SH-SY5Y (cell line): ENCODE results near the gene CHST11.

Source experiments
- GATA2 ChIP-seq: IDR thresholded peaks from 2 replicates; pipeline ENCODE4 v1.6.1; 2011; ENCODE audit warnings: mild to moderate bottlenecking, low read depth, low read length
- GATA3 ChIP-seq: IDR thresholded peaks from 2 replicates; pipeline ENCODE4 v1.6.1; 2011; ENCODE audit warnings: low read depth, mild to moderate bottlenecking, low read length, moderate library complexity

- TF ChIP-seq GATA2 (no peak), GATA3 (no peak)
Observed at GRCh38 chr12:104608998-104609397, 152.2 kb downstream of the CHST11 start.
